ENCODE measurements around the gene PMM2.

The PMM2 gene

DNA sequence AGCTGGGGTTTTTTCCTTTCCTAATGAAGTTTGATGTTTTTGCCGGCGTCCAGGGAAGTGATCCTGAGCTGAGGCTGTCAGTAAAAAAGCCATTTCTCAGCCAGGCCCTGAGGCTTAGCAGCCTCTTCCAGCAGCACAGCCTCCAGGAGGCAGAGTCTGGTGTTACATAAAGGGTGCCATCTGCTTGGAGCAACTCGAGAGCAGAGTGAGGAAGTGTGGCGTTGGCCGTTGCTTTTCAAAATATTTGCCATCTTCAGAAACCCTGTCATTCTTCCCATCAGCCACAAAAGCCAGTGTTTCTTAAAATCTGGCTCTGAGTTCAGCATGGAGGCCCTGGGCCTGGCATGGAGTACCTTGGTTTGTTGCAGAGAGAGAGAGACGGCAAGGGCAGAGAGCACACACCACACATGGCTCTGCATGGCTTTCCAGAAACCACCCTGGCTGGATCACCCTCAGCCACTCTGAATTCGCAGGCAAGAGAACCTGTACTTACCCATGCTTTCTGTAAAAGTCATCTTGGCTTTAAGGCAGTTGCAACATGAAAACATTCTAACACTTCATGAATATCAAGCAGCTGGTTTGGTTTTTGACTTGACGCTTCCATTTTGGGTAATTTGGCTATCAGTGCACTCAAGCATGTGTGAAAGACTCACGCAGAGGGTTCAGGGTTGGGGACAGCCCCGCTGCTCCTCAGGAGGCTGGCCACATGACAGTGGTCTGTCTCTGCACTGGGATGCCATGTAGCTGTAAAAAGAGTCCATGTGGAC lies 21.0 kb downstream of the PMM2 start:
- H3K4me3 ChIP-seq (ENCODE audit: low read length) = no peak overlapping the region
- DNase-seq (ENCODE audit: low read depth) = no peak
- TF ChIP-seq, protein P1, sequence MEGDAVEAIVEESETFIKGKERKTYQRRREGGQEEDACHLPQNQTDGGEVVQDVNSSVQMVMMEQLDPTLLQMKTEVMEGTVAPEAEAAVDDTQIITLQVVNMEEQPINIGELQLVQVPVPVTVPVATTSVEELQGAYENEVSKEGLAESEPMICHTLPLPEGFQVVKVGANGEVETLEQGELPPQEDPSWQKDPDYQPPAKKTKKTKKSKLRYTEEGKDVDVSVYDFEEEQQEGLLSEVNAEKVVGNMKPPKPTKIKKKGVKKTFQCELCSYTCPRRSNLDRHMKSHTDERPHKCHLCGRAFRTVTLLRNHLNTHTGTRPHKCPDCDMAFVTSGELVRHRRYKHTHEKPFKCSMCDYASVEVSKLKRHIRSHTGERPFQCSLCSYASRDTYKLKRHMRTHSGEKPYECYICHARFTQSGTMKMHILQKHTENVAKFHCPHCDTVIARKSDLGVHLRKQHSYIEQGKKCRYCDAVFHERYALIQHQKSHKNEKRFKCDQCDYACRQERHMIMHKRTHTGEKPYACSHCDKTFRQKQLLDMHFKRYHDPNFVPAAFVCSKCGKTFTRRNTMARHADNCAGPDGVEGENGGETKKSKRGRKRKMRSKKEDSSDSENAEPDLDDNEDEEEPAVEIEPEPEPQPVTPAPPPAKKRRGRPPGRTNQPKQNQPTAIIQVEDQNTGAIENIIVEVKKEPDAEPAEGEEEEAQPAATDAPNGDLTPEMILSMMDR (conservative IDR thresholded peaks at IDR 0.05; ENCODE audit: low read length) = no peak

DNA sequence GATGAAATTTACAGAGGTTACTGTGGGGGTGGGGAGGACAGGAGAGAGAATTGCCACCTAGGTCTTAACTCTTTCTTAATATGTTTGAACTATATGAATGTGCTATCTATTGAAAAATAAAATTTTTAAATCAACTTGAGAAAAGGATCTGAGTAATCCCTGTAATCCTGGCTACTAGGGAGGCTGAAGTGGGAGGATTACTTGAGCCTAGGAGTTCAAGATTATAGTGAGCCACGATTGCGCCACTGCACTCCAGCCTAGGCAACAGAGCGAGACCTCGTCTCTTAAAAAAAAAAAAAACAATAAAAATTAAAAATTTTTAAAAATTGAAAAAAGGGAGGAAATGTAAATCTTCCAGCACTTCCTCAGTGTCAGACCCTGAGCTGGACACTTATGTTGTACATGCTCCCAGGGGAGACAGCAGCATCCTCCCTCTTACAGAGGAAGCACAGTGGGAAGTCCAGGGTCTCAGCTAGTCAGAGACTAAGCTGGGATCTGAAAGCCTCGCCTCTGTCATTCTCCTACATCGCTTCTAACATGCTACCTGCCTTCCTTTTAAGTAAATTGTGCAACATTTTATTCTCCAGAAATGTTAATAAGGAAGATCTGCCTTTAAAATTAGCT lies 21.9 kb downstream of the PMM2 start:
- TF ChIP-seq, protein P1 (conservative IDR thresholded peaks at IDR 0.05; ENCODE audit: low read length) = no peak
- no peak for DNase-seq (ENCODE audit: low read depth)
- no peak overlapping the region for H3K4me3 ChIP-seq (ENCODE audit: low read length)

DNA sequence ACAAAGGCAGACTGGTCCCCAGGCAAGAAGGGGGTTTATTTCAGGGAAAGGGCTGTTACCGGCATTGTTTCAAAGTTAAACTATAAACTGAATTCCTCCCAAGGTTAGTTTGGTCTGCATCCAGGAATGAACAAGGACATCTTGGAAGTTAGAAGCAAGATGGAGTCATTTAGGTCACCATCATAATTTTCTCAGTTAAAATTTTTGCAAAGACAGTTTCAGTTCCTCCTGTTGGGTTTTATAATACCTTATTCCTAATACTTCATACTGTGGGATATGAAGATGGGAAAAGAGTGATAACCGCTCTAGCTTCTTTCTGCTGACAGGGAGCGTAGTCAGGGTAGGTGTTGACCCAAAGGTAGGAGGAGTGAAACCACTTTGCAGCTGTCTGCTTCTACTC lies 24.8 kb downstream of the PMM2 start:
- TF ChIP-seq, protein P1 (conservative IDR thresholded peaks at IDR 0.05; ENCODE audit: low read length) = no peak
- no peak for DNase-seq (ENCODE audit: low read depth)
- H3K4me3 ChIP-seq (ENCODE audit: low read length) = no peak overlapping the region

DNA sequence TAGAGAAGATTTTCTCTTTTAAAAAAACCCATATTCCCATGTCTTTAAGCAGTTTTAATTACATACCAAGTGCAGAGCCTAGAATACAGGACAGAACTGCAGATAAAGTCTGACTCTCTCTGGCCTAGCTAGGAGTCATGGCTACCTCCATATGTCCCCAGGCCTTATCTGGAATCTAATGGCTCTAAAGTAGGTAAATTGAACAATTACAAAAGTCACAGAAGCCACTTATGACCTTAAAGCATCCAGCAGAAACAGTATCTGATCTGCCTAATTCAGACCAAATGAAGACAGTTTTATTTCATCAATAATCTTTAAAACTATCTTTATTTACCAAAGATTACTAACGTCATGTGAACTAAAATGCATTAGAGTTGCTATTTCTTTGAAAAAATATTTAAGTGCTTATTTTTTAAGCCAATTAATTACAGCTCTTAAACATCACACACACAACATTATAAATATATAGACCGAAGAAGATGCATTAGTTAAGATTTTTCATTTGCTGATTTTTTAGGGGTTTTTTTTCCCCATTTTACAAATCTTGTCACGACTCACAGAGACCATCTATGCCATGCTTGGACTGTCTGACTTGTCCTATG lies 28.7 kb downstream of the PMM2 start:
- H3K4me3 ChIP-seq (ENCODE audit: low read length) = no peak overlapping the region
- DNase-seq (ENCODE audit: low read depth) = no peak
- TF ChIP-seq, protein P1 (conservative IDR thresholded peaks at IDR 0.05; ENCODE audit: low read length) = no peak

DNA sequence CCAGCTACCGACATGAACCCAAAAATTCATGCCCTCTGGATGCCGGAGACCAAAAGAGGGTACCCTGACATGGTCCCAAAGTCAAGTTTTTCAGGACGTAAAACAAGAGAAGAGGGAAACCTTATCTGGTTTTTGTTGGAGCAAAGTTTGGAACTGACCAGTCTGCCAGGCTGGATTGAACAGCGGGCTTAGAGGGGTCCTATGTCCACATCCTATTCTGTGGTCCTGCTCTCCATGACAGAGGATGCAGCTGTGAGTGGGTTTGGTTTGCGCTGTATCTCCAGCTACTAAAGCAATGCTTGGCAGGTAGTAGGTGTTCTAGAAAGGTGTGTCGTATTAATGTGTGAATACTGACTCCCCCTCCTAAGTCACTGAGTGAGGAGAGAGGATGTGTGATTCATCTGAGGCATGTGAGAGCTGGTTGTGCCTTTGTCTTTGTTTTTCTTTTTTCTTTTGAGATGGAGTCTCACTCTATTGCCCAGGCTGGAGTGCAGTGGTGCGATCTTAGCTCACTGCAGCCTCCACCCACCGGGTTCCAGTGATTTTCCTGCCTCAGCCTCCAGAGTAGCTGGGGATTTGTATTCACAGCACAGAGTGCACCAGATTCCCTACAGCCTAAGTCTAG lies 31.0 kb downstream of the PMM2 start:
- DNase-seq (ENCODE audit: low read depth) = no peak
- TF ChIP-seq, protein P1 (conservative IDR thresholded peaks at IDR 0.05; ENCODE audit: low read length) = no peak
- no peak overlapping the region for H3K4me3 ChIP-seq (ENCODE audit: low read length)

DNA sequence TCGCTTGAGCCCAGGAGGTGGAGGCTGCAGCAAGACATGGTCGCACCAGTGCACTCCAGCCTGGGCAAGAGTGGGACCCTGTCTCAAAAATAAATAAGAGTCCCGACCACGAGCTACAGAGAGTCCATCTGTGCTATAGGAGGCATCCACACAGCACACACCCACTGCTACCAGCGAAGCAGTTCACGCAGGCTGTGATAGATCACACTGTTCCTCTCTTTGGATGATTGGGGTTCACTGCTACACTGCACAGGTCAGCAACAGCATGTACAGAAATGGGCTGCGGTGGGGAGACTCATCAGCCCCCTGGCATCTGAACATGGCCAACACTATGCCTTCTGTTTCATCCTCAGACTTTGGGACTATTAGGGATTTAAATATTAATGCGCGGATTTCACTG lies 33.8 kb downstream of the PMM2 start:
- TF ChIP-seq, protein P1 (conservative IDR thresholded peaks at IDR 0.05; ENCODE audit: low read length) = no peak
- DNase-seq (ENCODE audit: low read depth) = no peak

More for the DNA sequence above, 33.8 kb downstream of the PMM2 start:
- no peak overlapping the region for H3K4me3 ChIP-seq (ENCODE audit: low read length)

Measured in AG10803 (cell line).